GM20000 (cell line): ENCODE results near the gene ZNHIT3.

Experiments
- DNase-seq: peaks from one replicate; pipeline ENCODE4 v3.0.0; 2012; ENCODE audit warnings: low spot score
- CTCF ChIP-seq: IDR thresholded peaks from 2 replicates; pipeline ENCODE4 v1.5.1; 2012; ENCODE audit warnings: mild to moderate bottlenecking, control low read depth; ENCODE audit errors: extremely low read depth, missing control alignments

The ZNHIT3 gene

GRCh38 chr17:36509272-36509985 is 22.9 kb downstream of the ZNHIT3 start:
- DNase-seq, result no peak
- TF ChIP-seq CTCF, result no peak

GRCh38 chr17:36510636-36511035 is 24.2 kb downstream of the ZNHIT3 start:
- no peak for DNase-seq
- TF ChIP-seq CTCF, result no peak

DNA sequence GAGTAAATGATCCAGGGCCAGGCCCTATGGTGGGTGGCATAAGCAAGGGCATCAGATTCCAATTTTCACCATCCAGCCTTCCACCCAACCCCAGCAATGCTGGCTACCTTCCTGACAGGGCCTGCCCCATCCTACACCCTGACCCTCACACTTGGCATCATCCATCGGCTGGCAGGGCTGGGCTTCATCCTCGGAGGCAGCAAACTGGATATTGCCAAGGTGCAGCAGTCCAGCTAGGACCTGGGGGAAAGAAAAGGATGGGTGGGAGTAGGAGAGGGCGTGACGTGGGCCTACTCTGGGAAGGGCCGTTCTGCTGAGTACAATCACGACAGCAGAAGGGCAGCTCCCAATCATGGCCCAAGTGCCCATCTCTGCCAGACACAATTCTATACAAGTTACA is 24.7 kb downstream of the ZNHIT3 start:
- DNase-seq, result no peak
- TF ChIP-seq CTCF, result no peak

DNA sequence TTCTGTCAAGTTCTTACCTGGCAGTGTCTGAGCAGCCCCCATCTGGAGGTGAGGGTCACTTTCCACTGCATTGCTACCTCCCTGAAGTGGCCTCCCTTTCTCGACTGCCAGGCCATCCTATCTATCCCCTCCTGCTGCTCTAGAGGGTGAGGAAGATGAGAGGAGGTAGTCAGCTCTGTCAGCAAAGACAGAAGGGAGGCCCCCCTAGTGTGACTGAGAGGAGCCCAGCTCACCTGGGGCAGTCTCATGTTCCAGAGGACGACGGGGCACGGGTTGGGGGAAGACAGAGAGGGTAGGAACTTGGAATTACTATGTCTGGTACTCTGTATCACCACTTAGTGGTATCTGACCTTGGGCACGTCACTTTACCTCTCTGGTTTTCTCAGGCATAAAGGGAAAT is 26.2 kb downstream of the ZNHIT3 start:
- DNase-seq, result no peak
- no peak for TF ChIP-seq CTCF

DNA sequence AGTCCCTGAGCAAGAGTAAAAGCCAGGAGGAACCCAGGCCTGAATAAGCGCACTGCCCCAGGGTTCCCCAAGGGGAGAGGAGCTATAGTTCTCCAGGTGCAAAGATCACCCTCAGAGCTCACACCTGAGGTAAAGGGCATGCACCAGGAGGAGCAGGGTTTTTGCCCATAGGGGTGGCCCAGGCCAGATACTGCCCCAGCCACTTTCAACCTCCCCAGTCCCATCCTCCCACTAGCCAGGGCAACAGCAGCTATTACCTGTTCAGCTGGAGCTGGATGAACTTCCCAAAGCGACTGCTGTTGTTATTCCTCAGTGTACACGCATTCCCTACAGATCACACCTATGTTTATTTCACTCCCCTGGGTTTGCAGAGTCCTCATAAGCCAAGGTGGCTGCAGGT is 28.4 kb downstream of the ZNHIT3 start:
- no peak for DNase-seq
- no peak for TF ChIP-seq CTCF

DNA sequence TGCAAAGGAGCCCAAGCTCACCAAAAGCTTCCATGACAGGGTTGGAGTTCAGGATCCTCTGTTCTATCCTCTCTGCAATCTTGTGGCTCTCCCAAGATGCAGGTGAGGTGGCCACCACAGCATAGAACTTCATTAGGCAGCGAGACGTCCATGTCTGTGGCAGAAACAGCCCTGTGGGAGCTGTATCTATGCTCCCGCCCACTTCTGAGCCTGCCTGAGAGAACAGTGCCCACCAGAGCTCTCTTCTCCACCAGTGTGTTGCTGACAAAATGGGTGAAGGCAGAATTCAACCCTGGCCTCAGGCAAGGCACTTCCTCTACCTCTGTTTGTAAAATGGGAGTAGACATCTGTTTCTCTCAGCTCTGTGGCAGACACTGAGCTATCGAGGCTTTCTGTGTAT is 29.4 kb downstream of the ZNHIT3 start:
- TF ChIP-seq CTCF, result no peak
- no peak for DNase-seq

DNA sequence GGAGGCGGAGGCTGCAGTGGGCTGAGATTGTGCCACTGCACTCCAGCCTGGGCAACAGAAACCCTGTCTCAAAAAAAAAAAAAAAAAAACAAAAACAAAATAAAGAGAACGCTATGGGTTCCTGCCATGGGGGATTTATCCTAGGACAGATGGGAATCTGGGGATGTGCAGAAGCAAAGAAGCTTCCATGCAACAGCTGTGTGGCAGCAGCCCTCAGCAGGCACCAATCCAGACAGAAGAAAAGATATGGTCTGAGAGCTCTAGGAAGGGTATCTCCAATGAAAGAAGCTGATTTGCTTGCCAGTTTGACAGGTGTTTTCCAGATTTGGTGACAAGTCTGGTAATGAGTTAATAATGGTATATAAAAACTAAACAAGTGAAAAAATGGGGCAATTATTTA is 36.6 kb downstream of the ZNHIT3 start:
- TF ChIP-seq CTCF, result no peak
- no peak for DNase-seq
